Measurements from ENCODE around the gene UTS2R. TPM values are rescaled to one million over a fixed set of nuclear protein-coding genes. Genes with fewer than 3 reads are reported as not detected.
"Not testable (repeated sequence)": the region's sequence is repeated elsewhere in the genome, so short reads cannot be mapped to it uniquely, and the experiment has no call there.

Gene UTS2R
- total RNA-seq, 1 donor from 2014 or later: 0.10 TPM

DNA sequence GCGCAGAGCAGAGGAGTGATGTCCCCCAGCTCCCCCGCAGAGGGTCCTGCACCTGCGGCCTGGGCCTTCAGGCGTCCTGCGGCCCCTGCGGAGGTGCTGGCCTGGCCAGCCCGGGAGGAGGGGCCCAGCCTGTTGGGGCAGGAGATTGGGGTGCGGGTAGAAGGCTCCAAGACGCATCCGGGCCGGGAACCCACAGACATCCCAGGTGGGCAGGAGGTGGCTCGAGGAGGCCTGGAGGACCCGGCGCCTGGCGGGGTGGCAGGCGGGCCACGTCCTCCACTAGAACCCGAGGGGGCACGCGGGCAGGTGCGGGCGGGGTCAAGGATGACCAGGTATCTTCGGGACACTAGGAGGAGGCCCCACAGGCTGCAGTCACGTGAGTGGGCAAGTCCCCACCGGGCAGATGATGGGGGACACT is 37.4 kb upstream of the UTS2R start:
- no peak for DNase-seq (ENCODE audit: low read depth)

- DNase-seq (ENCODE audit: low read depth): no peak
Measured at GRCh38 chr17:82334622-82335394, 36.8 kb upstream of the UTS2R start.

GRCh38 chr17:82338858-82339633 is 32.5 kb upstream of the UTS2R start:
- DNase-seq (ENCODE audit: low read depth): peak; percentile 73

DNA sequence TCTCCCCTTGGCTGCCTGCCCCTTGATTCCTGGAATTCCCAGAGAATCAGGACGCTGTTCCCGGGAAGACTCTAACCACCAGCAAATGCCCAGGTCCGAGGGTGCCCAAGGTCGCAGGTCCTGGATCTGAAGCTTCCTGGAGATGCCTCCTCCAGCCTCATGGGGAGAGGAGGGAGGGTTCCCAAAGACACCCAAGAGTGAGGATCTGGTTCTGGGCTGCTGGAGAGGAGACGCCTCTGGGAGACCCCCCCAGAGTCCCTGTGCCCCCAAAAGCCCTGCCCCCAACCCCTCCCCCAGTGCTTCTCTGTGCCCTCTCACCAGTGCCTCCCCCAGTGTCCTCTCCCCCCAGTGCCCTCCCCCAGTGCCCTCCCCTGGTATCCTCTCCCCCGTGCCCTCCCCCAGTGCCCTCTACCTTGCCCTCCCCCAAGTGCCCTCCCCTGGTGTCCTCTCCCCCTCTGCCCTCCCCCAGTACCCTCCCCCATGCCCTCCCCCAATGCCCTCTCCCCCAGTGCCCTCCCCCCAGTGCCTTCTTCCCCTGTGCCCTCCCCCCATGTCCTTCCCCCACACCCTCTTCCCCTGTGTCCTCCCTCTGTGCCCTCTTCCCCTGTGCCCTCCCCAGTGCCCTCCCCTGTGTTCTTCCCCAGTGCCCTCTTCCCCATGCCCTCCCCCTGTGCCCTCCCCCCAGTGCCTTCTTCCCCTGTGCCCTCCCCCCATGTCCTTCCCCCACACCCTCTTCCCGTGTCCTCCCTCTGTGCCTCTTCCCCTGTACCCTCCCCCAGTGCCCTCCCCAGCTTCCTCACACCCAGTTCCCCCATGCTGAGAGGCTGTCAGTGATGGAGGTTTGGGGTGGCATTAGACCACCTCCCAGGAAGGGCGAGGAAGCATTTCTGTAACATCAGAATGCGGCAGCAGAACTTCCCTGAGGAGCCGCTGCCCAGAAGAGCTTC is 31.7 kb upstream of the UTS2R start:
- DNase-seq (ENCODE audit: low read depth): no peak

- no peak for DNase-seq (ENCODE audit: low read depth)
Measured at GRCh38 chr17:82342361-82343079, 29.0 kb upstream of the UTS2R start.

DNA sequence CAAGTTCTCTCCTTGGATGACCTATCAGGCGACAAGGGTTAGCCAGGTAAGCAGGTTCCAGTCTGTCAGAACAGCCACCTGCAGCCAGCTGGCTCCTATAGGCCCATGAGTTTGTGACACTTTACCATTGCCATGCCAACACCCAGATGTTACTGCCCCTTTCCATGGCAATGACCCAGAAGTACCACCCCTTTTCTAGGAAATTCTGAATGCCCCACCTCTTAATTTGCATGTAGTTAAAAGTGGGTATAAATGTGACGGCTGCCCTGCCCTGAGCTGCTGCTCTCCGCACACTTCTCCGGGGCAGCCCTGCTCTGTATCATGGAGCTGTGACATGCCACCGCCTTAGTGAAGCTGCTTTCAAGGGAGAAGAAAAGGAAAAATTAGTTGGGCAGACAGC is 28.0 kb upstream of the UTS2R start:
- no peak for DNase-seq (ENCODE audit: low read depth)

DNA sequence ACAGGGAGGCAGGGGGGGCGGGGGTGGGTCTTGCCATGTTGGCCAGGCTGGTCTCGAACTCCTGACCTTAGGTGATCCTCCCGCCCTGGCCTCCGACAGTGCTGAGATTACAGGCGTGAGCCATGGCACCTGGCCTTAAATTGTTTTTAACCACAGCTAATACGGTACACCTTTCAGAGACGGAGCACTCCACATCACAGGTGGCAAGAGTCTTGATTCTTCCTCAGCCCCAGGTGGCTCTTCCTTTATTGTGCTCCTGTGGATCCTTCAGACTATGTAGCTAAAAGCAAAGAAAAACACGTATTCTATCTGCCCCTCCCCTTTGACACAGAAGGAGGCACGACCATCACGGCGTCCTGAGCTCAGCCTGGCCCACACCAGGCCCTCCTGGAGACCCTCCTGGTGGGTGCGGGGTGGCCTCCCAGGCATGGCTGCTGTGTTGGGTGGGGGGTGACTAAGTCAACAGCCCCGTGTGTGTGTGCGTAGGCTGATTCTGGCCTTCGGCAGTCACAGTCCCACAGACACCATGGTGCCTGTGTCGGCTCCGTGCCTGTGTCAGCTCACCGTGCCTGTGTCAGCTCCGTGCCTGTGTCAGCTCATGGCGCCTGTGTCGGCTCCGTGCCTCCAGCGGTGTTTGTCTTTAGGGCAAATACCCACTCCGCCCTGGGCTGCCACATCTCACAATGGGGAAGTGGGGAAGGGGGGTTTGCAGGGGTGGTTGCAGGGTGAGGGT is 27.2 kb upstream of the UTS2R start:
- no peak for DNase-seq (ENCODE audit: low read depth)

DNA sequence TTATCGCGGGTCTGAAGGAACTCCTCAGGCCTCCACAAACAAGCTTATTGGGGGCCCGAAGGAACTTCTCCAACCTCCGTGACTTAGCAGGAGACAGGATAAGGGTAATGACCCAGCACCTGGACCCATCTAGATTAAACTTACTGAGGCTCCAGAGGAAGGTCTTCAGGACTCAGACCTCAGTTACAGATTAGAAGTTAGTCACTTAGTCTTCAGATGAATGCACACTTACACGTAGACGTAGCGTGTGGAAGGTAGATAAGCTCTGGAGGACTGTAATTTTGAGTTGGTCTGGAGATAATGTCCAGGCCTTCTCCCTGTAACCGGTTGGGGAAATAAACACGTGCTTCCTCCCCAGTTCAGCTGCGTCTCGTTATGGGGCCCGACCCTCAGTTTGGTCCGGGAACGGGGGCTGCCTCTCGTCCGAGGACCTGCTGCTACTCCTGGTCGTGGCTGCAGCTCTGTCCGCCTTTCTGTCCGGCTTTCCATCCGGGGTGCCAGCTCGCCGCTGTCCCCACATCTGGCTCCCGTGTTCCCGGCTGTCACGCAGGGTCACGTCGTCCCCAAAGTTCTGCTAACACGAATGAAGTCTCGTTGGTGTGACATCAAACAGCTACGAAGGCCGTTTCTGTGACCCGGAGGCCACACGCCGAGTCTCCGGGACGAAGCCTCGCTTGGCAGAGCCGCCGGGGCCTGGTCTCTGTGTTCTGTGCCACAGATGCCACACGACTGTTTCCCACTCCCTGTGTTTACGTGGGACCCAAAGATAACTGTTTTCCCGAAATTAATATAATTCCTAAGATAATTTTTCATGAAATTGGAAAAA is 26.2 kb upstream of the UTS2R start:
- DNase-seq (ENCODE audit: low read depth): no peak

- DNase-seq (ENCODE audit: low read depth): no peak
Measured at GRCh38 chr17:82346342-82347300, 24.9 kb upstream of the UTS2R start.

DNA sequence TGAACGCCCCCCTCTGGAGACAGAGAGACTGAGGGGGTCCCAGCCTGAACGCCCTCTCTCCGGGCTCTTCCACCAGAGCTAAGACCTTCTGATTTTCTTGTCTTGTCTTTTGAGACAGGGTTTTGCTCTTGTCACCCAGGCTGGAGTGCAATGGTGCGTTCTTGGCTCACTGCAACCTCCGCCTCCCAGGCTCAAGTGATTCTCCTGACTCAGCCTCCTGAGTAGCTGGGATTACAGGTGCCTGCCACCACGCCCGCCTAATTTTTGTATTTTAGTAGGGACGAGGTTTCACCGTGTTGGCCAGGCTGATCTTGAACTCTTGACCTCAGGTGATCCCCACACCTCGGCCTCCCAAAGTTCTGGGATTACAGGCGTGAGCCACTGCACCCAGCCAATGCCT is 23.6 kb upstream of the UTS2R start:
- not testable (repeated sequence) for DNase-seq (ENCODE audit: low read depth)

GRCh38 chr17:82348434-82348833 is 23.1 kb upstream of the UTS2R start:
- no peak for DNase-seq (ENCODE audit: low read depth)

GRCh38 chr17:82348866-82349265 is 22.7 kb upstream of the UTS2R start:
- DNase-seq (ENCODE audit: low read depth): no peak

DNA sequence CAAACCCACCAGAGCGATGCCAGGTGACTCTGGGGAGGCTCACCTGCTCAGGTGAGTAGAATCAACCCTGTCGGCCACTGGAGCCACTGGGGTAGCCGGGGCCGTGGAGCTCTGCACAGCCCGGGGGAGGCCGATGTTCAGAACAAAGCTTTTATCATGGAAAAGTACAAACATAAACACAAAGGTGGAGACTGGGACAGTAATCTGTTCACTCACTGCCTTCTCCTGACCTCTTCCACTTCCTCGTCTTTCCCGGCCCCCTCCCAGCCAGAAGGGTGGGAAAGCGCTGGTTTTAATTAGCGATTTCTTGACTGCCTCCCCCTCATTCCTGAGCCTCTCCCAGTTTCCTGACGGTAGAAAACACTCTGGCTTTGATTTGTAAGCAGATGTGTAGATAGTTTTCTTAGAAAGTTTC is 22.3 kb upstream of the UTS2R start:
- DNase-seq (ENCODE audit: low read depth): no peak

- DNase-seq (ENCODE audit: low read depth): no peak
Measured at GRCh38 chr17:82350182-82351030, 21.2 kb upstream of the UTS2R start.

GRCh38 chr17:82351254-82351712 is 20.3 kb upstream of the UTS2R start:
- DNase-seq (ENCODE audit: low read depth): no peak

GRCh38 chr17:82351713-82352488 is 19.7 kb upstream of the UTS2R start:
- DNase-seq (ENCODE audit: low read depth): peak; percentile 72

GRCh38 chr17:82353484-82353883 is 18.1 kb upstream of the UTS2R start:
- no peak for DNase-seq (ENCODE audit: low read depth)

Data from renal cortical epithelial cell (primary cell).